HG02981 (cell line): ENCODE results near the gene SSR2.
A peak's percentile ranks its signal among the peaks of the same experiment; 100 is the strongest.

Source experiments
- ATAC-seq: cut with Tn5 transposase; IDR thresholded peaks from one replicate; pipeline ENCODE4 v1.9.1; 2021; ENCODE audit warnings: mild to moderate bottlenecking, moderate library complexity; ENCODE audit not compliant: unreplicated experiment

SSR2 gene

DNA sequence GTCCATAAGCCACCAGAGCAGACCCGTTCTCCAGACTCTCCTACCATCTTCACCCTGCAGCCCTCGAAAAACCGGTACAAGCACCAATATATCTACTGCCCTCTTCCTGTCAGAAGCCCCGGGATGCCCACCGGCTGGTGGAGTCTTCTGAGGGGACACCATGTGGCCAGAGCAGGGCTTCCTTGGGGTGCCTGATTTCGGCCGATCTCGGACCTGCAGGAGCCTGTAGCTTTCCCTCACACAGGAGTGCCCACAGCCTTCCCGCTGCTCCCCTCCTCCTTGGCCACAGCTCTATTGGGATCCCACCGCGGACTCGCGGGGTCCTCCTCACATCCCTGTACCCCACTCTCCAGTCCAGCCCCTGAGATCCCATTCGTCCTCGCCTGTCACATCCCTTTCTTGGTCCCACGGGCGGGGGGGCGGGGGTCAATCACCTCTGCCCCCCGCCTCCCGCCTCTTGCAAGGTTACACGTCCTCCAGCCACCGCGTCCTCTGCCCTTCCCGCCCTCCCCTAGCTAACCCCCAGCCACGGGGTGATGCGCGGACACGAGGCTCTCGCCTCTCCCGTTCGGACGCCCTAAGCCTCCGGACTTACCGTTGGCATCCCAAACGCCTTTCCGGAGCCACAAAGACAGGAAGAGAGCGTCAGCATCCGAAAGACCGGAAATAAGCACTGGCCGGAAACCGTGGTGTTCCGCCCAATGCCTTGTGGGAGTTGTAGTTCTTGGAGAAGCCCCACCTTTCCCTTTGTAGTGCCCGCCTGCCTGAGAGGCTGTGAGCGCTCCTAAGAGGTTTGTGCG lies at the start of gene SSR2:
Gene SSR2 (minus strand): TSS at position 659 of the 800 bp plus-strand sequence. CDS start 784 bp downstream, outside the sequence.
- ATAC-seq = peak; percentile 98

DNA sequence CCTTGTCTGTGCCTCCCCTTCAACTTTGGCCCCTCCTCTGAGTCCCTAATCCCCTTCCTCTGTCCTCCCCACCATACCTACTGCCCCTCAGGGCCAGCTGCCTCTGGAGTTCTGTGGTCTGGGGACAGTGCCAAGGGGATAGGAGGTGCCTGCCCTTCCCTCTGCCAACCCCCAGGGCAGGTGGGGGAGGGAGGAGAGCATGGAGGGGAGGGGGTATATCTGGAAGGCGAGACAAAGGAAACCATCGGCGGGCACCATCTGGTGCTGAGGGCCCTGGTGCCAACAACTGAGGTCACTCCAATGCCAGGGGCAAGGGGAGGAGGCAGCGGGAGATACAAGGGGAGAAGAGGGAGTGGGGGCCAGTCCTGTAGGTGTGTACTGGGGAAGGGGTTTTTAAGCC lies 49.8 kb upstream of the SSR2 start:
- ATAC-seq = no peak

DNA sequence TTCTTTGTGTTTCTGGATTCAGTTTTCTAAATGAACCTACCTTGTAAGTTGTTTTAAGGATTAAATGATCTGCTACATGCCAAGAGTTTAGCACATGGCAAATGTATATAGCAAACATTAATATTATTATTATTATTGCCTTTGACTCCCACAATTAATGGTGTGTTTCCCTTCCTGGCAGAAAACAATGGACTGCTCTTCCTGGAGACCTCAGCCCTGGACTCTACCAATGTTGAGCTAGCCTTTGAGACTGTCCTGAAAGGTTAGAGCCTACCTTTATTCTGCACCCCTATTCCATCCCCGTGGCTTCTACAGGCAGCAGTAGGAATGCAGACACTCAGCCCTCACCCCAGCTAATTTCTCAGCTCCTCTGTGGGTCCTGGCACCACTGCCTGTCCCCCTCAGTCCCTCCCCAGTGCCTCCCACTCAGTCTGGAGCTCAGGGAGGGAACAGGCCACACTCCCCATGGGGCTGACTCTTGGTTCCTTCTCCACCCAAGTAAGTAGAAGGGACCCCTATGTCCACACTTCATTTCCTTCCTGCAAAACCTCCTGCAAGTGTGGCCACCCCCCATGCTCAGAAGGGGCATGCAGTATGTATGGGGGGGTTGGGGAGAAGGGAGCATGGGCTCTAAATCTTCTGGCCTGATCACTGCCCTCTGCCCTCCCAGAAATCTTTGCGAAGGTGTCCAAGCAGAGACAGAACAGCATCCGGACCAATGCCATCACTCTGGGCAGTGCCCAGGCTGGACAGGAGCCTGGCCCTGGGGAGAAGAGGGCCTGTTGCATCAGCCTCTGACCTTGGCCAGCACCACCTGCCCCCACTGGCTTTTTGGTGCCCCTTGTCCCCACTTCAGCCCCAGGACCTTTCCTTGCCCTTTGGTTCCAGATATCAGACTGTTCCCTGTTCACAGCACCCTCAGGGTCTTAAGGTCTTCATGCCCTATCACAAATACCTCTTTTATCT lies 49.0 kb upstream of the SSR2 start:
- ATAC-seq = no peak

DNA sequence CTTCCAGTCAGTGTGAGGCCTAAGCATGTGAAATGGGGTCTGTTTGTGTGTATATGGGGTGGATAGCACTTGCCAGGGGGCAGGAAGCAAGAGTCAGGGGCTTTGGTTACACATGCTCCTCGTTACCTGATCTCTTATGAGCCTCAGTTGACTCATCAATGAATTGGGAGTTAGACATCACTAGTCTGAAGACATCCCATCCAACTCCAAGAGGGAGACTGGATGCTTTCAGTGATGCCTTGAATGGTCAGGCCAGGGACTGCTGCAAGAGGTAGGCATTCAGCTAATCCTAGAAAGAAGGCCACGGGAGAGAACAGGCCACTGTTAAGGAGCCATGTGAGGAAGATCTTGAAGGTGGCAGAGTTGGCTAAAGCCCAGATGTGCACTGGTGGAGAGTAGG lies 46.5 kb upstream of the SSR2 start:
- ATAC-seq = no peak

DNA sequence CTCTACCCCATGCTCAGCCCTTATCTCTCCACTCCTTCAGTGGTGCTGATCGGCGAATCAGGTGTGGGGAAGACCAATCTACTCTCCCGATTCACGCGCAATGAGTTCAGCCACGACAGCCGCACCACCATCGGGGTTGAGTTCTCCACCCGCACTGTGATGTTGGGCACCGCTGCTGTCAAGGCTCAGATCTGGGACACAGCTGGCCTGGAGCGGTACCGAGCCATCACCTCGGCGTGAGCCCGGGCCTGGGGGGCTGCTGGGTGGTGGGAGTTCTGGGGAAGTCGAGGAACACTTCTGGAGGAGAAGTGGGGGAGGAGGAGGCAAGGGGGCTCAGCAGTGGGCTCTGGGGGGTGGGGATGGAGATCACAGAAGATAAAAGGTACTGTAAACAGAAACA lies 45.1 kb upstream of the SSR2 start:
- ATAC-seq = no peak

DNA sequence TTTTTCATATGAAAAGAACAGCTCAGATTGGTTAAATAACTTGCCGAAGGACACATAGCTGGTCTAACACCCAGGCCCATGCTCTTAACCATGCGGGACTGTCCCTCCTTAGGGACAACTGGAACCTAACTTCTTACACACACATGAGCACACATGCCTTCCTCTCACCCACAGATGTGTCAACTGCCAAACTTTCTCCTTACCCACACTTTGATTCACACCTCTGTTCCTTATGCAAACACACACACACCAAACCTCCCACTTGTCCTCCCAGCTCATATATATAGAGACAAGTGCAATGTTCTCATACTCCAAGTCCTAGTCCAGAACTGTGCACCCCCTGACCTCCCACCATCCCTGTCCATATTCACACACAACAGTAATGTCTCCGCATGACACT lies 44.5 kb upstream of the SSR2 start:
- no peak for ATAC-seq

DNA sequence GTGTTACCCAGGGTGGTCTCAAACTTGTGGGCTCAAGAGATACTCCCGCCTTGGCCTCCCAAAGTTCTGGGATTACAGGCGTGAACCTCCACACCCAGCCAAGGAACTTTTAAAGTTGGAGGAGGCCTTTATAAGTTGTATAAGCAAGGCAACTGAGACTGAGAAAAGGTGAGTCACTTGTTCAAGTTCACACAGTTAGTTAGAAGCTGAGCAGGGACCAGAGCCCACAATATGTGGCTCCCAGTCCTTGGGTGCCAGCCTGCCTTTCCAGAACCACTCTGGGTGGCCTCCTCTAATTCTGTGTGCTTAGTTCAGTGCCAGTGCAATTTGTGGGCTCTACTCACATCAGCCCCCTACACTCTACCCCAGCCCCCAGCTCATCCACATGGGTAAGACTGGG lies 43.9 kb upstream of the SSR2 start:
- no peak for ATAC-seq

DNA sequence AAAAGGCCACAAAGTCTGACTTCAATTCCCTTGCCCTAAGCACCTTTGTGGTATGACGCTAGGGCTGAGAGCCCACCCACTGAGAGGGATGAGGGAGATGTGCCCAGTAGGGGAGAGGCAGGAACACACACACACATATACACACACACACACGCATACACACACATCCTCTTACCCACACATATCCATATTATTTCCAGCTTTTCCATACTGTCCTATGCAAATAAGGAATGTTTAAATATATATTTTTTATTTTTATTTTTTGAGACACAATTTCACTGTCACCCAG lies 43.2 kb upstream of the SSR2 start:
- no peak for ATAC-seq

DNA sequence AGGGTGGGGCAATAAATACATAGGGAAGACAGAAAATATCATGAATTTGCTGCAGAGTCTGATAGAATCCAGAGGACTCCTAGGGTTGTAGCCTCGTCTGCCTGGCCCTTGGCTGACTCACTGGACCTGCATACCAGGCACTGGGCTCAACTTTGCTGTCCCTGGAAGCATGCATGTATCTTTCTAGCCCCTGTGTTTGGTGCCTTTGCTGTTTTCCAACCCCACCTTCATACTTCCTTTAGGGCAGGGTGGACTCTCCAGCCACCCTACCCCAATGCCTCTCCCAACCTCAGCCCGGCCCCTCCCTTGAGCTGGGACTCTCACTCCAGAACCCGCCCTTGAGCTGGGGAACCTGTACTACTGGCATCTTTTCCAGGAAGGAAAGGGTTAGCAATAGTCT lies 41.4 kb upstream of the SSR2 start:
- ATAC-seq = no peak

DNA sequence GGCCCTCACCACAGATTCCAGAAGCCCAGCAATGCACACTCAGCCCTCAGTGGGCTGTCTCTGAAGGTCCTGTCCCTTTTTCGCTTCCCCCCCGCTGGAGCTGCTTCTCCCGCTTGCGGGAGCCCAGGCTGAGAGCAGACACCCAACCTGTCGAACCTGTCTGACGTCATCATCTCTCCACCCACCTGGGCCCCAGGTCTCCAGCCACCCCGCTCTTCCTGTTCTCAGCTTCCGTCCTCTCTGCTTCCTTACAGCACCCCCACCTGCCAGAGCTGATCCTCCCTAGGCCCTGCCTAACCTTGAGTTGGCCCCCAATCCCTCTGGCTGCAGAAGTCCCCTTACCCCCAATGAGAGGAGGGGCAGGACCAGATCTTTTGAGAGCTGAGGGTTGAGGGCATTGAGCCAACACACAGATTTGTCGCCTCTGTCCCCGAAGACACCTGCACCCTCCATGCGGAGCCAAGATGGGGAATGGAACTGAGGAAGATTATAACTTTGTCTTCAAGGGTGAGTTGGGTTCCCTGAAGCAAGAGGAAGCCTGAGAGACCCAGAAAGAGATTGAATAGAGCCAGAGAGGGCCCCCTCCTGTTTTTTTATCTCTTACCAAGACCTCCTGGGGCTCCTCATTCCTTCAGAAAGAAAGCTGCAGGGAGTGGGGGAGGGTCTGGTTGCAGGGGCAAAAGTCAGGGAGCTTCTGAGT lies 40.3 kb upstream of the SSR2 start, which contains the start of gene RAB25:
Gene RAB25 (plus strand): TSS at position 224 of the 700 bp plus-strand sequence. CDS start 241 bp downstream, at position 465.
- no peak for ATAC-seq

DNA sequence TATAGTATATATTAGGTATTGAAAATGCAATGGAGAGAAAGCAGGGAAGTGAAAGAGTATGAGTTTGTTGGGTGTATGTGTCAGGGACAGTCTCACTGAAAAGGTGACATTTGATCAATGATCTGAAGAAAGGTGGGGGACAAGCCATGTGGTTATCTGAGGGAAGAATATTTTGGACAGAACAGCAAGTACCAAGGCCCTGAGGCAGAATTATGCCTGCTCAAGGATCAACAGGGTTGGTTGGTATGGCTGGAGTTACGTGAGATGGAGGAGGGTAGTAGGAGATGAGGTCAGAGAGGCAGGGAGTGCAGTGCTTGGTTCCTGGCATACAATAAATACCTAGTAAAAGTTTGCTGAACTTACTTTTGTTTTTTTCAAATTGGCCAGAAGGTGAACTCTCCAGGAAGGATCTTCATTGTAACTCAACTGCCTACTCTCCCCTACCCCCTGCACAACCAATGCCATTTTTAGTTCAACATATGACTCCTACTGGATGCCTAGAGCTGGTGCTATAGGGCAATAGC lies 35.6 kb upstream of the SSR2 start:
- ATAC-seq = no peak

DNA sequence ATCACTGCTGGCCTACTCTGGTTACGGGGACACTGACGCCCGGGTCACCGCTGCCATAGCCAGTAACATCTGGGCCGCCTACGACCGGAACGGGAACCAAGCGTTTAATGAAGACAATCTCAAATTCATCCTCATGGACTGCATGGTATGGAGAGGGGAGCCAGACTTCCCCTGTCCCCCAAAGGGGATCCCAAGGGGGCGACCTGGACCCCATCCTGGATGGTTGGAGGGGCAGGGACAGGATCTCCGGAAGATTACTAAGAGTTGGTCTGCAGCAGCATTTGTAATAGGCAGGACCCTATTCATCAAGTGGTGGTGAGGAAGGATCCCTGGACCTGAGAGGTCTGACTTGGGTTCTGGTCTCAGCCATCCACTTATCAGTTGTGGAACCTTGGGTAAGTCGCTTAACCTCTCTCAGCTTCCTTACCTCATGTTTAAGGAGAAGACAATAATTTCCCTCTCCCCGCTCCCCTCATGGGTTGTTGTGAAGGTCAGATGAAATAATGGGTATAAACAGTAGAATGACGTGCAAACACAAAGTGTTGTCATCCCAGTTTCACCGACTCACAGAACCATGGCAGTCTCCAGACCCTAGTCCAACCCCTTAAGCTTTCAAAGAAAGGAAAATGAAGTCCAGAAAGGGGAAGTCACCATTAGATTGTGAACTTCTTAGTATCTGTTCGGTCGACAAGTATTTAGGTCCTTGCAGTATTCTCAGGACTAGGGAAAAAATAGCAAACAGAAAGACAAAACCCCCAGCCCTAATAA lies 34.7 kb upstream of the SSR2 start:
- ATAC-seq = no peak

DNA sequence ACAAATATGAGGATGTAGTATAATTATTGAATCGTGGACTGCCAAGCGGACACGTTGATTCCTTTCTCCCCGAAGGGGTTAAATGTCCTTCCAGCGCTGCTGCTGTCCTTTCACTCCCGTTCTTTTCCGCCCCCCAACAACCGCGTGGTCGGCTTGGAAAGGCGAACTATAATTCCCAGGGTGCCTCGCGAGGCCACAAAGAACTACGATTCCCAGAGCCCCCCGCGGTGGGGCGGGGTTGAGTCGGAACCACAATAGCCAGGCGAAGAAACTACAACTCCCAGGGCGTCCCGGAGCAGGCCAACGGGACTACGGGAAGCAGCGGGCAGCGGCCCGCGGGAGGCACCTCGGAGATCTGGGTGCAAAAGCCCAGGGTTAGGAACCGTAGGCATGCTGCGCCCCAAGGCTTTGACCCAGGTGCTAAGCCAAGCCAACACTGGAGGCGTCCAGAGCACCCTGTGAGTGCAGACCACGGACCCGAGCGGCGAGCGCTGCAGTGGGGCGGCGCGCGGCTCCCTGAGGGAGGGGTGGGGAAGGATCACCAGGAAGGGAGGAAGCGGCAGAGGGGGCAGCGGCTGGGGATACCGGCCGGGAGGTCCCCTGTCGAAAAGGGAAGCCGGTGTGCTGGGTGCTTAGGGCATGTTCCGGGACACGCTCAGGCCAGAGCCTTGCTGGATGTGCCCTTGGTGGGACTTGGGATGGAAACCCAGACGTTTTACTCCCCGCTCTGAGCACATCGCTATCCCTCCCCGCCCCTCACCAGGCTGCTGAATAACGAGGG lies 33.9 kb upstream of the SSR2 start, which contains the start of gene LAMTOR2:
Gene LAMTOR2 (plus strand): TSS at position 283 of the 781 bp plus-strand sequence. CDS start 108 bp downstream, at position 391.
- peak; percentile 61 for ATAC-seq

DNA sequence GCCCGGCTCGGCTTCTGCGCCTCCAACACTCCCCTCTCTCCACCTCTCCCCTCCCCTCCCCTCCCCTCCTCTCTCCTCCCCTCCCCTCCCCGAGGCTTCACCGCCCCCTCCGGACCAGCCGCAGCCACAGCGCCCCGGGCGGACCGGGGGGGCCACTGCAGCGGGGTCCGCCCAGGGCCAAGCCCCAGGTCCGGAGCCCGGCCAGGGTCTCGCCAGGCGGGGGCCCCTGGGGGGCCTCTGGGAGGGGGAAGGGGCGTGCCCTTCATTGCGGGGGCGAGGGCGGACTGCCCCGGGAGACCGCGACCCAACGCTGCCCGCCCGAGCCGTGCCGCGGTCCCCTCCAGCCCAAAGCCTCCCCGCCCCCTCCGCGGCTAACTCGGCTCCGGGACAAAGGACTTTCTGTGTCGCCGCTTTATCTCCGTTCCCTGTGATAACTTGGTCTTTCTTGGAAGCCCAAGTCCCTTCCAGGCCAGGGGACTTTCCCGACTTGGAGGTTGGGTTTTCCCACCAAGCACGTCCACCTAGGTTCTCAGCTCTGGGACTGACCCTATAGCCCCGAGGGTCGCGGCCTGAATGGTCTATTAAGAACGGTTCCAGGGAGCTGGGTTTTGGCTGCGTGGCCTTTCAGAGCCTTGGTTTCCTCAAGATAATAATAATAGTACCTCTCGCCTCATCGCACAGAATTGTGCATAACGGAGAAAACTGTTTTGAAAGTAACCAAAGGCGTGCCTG lies 33.2 kb upstream of the SSR2 start, which contains the start of gene UBQLN4:
Gene UBQLN4 (minus strand): TSS at position 31 of the 732 bp plus-strand sequence. CDS start 97 bp downstream, outside the sequence.
- ATAC-seq = peak; percentile 39

DNA sequence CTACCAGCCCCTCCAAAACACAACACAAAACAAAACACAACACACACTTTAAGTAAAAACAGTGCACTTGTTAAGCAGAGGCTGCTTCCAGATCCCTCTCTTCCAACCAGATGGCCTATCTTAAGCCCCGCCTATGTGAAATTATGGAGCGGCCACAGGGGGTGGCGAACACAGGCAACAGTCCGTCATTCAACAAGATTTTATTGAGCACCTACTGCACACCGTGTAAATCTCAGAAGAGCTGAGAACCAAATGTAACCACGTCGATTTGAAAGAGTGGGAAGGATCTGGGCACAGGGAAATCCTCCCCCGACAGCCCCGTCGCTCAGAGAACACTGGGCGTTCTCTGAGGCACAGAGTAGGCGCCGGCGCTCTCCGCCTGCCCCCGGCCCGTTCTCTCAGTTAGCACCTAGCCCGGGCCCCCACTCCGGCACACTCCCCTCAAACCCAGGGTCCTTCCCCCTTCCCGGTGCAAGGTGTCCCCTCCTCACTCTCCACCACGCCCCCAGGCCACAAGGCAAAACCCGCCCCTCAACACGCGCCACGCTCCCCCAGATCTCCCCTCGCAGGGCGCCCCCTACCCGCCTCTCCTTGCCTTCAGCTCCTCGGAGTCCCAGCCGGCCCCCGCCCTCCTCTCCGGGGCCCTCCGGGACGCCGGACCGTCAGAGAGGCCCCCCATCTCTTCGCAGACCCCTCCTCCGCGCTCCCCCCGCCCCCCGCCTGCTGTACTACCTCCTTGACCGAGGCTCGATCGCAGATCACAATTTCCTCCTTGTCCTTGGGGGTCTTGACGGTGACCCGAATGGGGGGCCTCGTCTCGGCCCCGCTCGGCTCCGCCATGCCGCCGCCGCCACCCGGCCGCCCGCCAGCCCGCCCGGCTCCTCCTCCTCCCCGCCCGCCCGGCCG lies 32.4 kb upstream of the SSR2 start:
- ATAC-seq = no peak

DNA sequence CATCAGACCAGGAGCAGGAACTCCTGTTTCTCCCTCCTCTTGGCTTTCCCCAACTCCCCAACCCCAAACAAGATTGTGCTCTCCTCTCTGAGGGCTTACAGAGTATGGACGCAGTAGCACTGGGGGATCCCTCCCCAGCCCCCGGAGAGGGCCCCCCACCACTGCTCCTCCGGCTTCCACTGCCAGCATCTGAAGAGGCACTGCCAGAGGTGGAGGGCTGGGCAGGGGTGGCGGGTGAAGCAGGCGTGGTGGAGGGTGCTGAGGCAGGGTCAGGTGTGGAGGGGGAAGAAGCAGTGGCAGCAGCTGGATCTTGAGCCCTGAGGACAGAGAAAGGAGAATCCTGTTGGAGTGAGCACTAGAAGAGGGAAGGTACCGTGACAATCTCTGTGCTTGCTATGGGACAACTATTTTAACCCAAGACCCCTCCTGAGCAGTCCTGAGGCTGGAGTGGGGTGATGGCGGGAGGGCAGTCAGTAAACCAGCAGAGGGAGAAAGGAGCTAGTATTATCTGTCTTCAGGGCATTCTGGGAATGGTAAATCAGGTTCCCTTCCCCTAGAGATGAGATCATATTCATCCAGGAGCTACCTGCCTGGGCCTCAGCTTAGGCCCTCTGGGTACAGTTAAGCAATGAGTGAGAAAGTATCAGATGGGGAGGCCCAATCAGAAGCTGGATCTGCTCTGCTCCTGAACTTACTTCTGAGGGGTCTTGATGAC lies 30.4 kb upstream of the SSR2 start:
- no peak for ATAC-seq

DNA sequence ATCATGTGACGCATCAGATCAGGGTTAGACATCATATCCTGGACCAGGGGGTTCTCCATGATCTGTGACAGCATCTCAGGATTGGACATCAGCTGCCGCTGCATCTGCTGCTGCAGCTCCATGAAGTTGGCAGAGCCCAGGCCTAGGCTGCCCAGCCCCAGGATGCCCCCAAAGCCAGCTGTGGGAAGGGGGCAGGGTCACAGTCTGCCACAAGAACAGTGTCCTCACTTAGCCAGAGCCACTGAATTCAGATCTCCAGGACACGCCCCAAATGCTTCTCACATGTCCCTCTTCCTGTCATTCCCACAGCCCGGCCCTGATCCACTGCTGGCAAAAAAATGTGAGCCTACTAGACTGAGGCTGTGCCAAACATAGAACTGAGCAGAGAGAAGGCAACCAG lies 29.6 kb upstream of the SSR2 start:
- ATAC-seq = no peak
